Neural cell (in vitro differentiated cells): ENCODE results near the gene EIF4B.

ENCODE experiments used
- CTCF ChIP-seq: fragments of 450-650 bp; IDR thresholded peaks from 2 replicates; pipeline ENCODE4 v1.5.1; 2014; ENCODE audit warnings: antibody characterized with exemption, mild to moderate bottlenecking, moderate library complexity; ENCODE audit not compliant: poor library complexity, severe bottlenecking
- EP300 ChIP-seq: fragments of 450-650 bp; conservative IDR thresholded peaks from 2 replicates; pipeline ENCODE4 v1.6.1; 2014; ENCODE audit warnings: antibody characterized with exemption, mild to moderate bottlenecking, moderate library complexity; ENCODE audit not compliant: poor library complexity, severe bottlenecking
- EZH2 ChIP-seq: fragments of 200-600, 300-800 bp; shearing (Covaris generic), sonication (generic); IDR thresholded peaks from 2 replicates; pipeline ENCODE4 v1.6.1; 2014; ENCODE audit warnings: antibody characterized with exemption, low read length, borderline replicate concordance, mild to moderate bottlenecking; ENCODE audit not compliant: insufficient read depth, poor library complexity, severe bottlenecking
- POLR2AphosphoS5 ChIP-seq: IDR thresholded peaks from 2 replicates; pipeline ENCODE4 v1.6.1; 2012
- TAF1 ChIP-seq: IDR thresholded peaks from 2 replicates; pipeline ENCODE4 v1.6.1; 2012; ENCODE audit warnings: low read depth

GRCh38 chr12:53004178-53004577 is 2.1 kb upstream of the EIF4B start:
- no peak for TF ChIP-seq TAF1
- no peak for TF ChIP-seq CTCF
- TF ChIP-seq EZH2: no peak
- TF ChIP-seq EP300: no peak
- TF ChIP-seq POLR2AphosphoS5: no peak
